Left renal cortex interstitium (tissue), 4 donors: ENCODE results near the gene PRRT1. TPM values are rescaled to one million over a fixed set of nuclear protein-coding genes. Genes with fewer than 3 reads are reported as not detected.
"Not testable (repeated sequence)": the region's sequence is repeated elsewhere in the genome, so short reads cannot be mapped to it uniquely, and the experiment has no call there.

Experiments used
- DNase-seq, 4 donors: peaks; one replicate each; pipeline ENCODE4 v3.0.0-alpha.2; 2013; ENCODE audit warnings: low read depth in 4 of 4, low spot score in 2 of 4, missing footprints in 1 of 4
- polyA plus RNA-seq, 4 donors: library from polyadenylated mRNA; unstranded; fragments of 120-200 nt; gene quantifications; one replicate each; pipeline ENCODE4 v1.2.1, GENCODE V29; 2013; ENCODE audit not compliant: insufficient read length in 4 of 4

Gene PRRT1
- polyA plus RNA-seq, 4 donors = 2.2 to 4.4 (median 3.1) TPM

- no peak for DNase-seq
These were observed 1.2 kb upstream of the PRRT1 start for GRCh38 chr6:32152769-32153563.

- DNase-seq = no peak
These were observed 417 bp downstream of the PRRT1 start for GRCh38 chr6:32151181-32151862.

- DNase-seq = no peak
These were observed 1.5 kb downstream of the PRRT1 start for GRCh38 chr6:32149932-32150870.

GRCh38 chr6:32149092-32149755, 2.5 kb downstream of the PRRT1 start:
- no peak for DNase-seq

- DNase-seq = peak in 1 of 4 donors; percentile 65
These were observed 3.2 kb downstream of the PRRT1 start for GRCh38 chr6:32148289-32149091.

GRCh38 chr6:32147401-32148132, 4.2 kb downstream of the PRRT1 start:
- DNase-seq = no peak

- no peak for DNase-seq
These were observed 5.1 kb downstream of the PRRT1 start for GRCh38 chr6:32146687-32147086.

GRCh38 chr6:32146287-32146686, 5.5 kb downstream of the PRRT1 start:
- DNase-seq = no peak

- not testable (repeated sequence) for DNase-seq
These were observed 7.5 kb downstream of the PRRT1 start for GRCh38 chr6:32144238-32144637.

- DNase-seq = no peak
These were observed 11.2 kb downstream of the PRRT1 start for GRCh38 chr6:32140420-32141046.

- DNase-seq = no peak
These were observed 12.1 kb downstream of the PRRT1 start for GRCh38 chr6:32139590-32139989.

GRCh38 chr6:32137454-32137853, 14.3 kb downstream of the PRRT1 start:
- DNase-seq = no peak

- no peak for DNase-seq
These were observed 18.0 kb downstream of the PRRT1 start for GRCh38 chr6:32133786-32134185.

- no peak for DNase-seq
These were observed 19.6 kb downstream of the PRRT1 start for GRCh38 chr6:32132110-32132509.

GRCh38 chr6:32131439-32131948, 20.2 kb downstream of the PRRT1 start:
- DNase-seq = no peak

GRCh38 chr6:32129297-32130088, 22.2 kb downstream of the PRRT1 start:
- no peak for DNase-seq

- DNase-seq = no peak
These were observed 22.9 kb downstream of the PRRT1 start for GRCh38 chr6:32128751-32129296.
